ENCODE data around the gene COBLL1.
"Not testable (repeated sequence)": the region's sequence is repeated elsewhere in the genome, so short reads cannot be mapped to it uniquely, and the experiment has no call there.

Gene COBLL1

DNA sequence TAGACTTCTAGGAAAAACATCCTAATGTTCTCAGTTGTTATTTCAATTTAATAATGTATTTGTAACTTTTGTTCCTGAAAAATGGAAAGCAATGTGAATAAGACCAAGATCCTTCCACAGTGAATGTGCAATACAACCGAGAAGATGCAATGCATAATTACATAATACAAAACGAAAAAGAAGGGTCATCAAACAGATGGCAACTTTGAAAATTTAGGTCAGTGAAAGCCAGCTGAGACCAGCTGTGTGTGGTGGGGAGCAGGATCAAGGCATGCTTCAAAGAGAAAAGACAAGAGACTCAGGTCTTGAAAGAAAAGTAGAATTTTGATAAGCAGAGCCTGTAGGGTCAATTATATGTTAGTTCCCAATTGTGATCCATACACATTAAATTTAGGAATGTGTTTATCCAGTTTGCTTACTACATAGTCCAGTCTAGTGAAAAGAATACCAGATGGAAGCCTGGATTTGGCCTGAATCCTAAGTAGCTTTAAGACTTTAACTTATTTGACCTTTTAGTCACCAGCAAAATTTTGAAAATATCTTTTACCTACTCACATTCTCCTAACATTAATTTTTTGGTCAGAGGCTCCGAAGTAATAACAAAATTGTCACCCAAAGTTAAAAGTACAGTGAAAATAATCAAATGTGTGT is 93.7 kb downstream of the COBLL1 start:
- DNase-seq = no peak

DNA sequence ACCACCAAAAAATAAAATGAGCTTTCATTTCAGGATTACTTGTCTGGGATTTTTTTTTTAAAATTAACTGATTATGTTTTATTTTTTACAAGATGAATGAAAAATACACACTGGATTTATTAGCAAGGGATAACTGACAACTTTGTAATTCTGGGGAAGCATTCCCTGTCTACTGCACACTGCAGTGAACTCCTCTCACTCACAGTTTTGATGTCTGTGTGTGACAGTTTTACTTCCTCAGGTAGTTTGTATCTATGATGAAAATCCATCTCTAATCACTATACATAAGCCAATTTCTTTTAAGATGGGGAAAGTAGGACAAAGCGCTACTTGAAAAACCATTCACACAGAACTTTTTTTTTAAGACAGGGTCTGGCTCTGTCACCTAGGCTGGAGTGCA is 94.5 kb downstream of the COBLL1 start:
- DNase-seq = no peak

DNA sequence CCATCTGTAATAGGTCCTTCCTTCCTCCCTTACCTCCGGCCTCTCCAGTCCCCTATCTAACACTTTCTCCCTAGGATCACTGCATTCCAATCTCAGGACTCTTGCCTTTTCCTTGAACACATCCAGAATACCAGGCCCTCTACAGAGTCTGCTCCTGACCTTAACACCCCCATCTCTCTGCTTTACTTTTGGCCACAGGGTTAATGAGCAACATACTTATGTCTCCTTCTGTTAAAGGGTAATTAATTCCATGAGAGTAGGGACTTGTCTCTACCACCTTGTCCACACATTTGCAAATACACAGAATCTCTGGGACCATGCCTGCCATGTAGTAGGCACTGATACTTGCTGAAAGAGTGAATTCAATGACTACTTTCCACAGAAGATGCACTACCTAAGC is 94.9 kb downstream of the COBLL1 start:
- no peak for DNase-seq

DNA sequence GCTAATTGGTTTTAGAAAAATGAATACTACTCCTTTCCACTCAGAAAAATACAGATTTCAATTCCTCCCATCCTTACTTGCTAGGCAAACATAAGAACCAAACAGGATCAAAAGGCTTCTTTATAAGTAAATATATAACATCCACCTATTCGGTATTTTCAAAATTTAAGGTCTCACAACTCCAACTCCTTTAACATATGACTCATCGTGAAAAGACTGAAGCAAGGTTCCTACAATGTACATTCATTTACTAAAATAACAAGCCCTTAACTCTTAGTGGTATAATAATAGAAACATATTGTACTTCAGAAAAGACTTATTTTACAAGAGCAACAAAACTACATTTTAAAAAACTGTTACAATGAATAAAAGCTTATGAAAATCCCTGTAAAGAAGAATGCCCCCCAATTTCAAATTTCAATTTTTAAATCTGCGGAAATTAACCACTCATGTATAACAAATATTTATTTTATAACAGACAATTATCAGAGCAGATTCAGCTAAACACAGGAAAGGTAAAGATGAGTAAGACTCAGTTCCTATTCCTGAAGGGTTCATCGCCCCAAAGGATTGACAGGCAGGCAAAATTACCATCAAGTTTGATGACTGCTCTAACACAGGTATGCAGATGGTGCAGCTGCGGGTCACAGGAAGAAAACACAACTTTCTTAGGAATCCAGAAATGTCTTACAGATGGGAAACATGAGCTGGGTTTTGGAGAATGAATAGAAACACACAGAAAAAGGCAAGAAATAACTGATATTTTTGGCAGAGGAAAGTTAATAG is 96.4 kb downstream of the COBLL1 start:
- no peak for DNase-seq

DNA sequence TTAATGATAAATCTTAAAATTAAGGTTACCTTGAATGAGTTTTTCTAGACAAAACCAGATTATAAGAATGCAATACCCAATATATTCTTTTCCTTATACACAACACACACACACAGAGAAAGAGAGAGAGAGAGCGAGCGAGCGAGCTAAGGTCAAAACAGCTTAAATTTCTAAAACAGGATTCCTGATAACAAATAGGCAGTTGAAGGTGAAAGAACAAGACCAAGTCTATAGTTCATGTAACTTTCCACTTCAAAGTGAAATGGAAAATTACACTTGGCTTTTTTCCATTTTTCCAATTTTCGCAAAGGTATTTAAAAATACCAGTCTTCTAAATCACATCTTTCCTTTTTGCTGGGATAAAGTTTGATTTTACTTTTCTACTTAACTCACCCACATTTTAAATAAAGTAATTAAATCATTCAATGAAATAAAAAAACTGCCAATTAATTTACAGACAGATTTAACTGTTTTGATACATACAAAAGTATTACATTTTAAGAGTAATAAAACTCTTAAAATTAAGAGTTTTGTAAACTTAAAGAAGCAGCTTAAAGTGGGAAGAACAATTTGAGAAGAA is 98.8 kb downstream of the COBLL1 start:
- DNase-seq = no peak

DNA sequence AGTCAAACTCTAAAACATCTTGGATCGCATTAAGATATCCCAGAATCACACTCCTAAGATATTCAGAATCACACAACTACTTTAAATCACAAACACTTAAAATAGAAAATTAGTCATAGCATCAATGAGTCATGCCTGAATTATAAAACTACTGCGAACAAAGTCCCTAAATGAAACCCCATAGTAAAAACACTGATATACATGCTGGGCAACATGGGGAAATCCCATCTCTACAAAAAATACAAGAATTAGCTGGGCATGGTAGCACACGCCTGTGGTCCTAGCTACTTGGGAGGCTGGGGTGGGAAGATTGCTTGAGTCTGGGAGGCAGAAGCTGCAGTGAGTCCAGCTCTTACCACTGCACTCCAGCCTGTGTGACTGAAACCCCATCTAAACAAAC is 101.7 kb downstream of the COBLL1 start:
- no peak for DNase-seq

DNA sequence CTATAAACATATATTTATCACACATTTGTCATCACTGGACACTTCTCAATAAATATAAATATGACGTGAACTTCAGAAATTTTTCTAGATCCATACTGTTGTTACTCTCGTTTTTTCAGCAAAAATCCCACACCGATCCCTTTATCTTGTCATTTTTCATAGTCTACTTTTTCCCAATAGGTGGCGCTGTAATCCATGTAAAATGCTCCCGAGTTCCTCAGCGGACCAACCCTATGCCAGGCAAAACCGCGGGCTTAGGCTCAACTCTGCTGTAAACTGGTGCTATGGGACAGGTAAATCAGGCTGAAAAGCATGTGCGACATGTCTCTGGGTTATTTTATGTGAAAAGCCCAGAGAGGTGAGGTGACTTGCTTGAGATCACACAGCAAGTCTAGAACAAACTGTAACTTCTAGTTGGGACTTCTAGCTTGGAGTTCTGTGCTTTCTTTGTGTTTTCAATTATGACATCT is 104.0 kb downstream of the COBLL1 start:
- DNase-seq = peak; percentile 65

DNA sequence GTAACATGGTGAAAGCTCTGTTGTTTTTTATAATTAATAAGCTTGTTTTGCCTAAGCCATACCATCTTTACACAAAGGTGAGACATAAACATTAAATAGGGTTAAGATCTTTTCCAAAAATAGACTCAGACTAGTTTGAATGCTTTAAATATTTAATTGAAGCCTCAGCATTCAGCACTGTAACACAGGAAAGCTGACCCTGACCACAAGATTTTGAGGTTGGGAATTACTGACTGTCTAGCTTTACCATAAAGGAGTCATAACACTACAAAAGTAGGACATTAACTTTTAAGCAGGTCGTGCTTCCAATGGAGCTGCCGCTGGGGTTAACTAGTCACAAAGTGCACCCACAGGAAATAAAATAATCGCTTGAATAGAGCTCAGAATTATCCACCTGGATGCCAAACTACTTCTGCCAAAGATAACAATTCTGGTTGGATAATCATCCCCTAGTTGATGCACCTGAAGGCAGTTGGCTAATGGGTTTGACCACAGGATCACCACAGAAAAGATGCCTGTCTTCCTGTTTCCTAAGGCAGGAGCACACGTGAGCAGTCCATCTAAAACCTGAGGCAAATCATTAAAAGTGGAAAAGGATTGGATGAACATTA is 106.2 kb downstream of the COBLL1 start:
- no peak for DNase-seq

DNA sequence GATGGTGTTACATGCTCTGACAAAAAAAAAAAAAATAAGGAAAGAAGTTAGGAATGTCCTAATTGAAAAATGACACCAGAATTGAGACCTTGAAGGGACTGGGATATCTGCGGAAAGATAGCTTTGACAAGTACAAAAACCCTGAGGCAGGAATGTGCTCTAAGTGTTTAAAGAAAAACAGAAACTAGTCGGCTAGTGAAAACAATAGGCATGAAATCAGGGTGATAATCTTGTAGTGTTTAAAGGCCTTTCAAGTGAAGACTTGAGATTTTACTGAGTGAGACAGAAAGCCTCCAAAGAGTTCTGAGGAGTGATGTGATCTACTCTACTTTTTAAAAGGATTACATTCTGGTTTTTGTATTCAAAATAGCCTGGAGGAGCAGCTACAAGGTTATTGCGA is 107.4 kb downstream of the COBLL1 start:
- DNase-seq = no peak

DNA sequence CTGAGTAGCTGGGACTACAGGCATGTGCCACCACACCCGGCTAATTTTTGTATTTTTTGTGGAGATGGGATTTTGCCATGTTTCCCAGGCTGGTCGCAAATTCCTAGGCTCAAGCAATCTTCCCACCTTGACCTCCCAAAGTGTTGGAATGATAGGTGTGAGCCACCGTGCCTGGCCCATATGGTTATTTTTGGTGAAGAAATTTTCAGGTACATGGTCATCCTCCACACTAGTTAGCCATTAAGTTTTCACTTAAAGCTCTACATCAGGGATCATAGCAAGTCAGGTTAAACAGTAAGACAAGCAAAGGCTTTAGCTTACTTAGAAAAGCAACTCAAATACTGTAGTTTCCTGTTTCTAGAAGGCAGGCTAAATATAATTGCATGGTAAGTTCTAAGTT is 116.1 kb downstream of the COBLL1 start:
- DNase-seq = no peak

DNA sequence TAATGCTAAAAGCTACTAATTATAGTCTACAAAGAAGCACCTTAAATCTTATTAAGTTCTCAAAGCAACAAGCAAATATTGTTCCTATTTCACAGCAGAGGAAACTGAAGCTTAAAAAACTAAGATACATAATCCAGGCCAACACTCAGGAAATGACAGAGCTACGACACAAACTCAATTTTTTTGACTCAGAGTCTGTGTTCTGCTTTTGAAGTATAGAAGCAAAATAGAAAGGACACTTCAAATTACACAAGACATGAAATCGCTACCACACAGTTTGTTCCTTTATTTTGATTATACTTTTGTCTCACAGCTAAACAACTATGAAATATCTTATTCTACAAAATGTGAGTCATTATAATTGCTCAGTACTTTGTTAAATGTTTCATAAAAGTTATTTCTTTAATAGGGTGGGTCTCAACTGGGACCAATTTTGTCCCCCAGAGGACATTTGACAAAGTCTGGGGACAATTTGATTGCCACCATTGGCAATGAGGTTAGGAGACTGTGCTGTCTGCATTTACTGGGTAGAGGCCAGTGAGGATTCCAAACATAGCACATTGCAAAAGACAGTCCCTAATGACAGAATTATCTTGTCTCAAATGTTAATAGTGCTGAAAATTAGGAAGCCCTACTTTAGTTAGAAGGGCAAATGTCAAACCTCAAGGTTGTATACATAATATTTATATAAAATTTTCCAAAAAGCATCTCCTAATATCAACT is 118.8 kb downstream of the COBLL1 start:
- no peak for DNase-seq

DNA sequence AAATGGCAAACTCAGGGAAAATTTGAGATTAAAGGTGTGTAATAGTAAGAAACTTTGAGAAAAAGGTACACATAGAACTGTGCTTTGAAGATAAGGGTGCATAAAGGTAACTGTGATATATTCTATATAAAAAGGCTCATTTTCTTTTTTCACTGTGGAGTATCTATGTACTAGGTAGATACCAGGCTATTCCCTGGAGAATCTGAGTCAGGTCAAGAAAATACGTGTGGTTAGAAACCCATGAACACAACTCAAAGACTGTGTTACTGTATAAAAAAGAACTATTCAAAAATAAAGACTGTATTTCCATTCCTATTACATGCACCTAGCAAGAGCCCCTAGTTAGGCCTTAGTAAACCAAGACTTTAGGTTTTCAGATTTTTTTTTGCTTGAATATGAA is 120.2 kb downstream of the COBLL1 start:
- no peak for DNase-seq

DNA sequence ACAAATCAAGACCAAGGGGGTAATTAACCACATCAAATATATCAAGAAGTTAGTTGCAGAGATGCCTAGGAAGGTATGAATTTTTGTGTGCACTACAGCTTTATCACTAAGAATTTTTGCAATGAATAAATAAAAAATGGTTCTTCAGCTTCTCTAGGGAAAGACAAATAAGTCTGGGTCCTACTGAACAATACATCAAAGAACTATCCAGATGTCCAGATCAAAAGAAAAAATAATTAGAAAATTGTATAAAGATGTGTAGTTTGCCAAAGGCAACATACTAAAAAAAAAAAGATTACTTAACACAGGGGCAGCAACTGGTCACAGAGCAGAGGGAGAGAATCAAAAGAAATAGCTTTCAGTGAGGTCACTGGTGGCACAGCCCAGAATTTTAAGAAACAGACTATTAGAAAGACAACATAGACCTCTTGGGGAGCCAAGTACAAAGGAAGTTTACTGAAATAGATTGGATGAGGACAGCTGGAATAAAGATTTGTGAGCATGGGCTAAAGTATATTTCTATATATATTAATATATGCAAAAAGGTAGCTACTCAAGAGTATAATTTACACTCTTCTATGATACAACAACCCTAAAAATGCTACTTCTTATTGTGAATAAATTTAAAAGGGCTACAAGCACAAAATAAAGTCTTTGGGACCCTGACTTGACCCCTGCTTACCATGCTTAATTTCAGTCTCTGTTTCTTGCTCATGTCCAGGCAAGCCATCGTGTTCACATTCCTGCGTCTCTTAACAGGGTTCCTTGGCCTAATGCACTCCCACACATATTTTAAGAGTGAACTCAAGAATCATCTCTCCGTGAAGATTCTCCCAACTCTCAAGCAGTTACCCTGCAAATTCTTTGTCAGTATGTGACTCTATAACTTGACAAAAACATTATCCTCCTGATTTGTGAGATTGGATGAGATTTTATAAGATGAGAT is 121.4 kb downstream of the COBLL1 start:
- DNase-seq = no peak

DNA sequence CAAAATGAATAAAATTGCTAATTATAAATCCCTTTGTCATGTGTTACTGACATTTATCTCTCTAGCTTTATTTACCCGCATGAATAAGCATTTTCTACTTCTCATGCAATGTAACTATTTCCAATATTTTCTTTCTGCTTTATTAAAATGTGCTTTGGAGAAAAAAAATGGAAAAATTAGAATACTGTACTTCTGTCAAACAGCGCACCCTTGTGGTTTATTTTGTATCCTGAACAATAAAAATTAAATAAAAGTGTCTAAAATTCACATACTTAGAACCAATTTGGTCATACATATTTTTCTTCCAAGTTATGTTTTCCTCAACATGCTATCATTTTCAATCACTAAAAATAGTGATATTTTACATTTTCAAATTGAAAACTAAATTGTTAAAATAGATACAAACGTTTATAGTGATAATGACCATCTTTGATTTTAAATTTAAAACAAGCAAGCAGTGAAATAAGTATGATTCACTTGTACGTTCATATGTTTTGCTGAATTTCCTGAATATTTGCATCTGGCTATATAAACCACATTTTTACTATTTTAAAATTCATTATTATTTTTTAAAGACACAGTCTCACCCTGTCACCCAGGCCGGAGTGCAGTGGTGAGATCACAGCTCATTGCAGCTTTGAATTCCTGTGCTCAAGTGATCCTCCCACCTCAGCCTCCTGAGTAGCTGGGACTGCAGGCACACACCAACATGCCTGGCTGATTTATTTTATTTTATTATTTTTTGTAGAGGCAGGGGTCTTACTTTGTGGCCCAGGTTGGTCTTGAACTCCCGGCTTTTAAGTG is 124.4 kb downstream of the COBLL1 start:
- no peak for DNase-seq

DNA sequence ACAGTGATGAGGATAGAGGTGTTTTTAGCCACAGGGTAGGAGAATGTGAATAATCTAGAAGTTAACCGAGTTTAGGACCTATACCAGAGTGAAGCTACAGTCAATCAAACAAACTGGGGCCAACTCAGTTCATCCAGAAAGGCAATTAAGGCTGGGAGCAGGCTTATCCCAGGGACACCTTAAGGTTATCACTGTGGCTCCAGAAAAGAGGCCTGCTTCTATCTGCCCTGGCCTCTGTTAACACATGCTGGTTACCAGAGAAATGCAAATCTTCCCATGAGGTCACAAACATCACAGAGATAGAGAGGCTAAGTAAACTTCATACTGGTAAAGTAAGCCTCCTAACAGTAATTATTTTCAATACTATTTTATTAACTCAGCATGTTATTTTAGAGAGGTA is 127.2 kb downstream of the COBLL1 start:
- DNase-seq = no peak

DNA sequence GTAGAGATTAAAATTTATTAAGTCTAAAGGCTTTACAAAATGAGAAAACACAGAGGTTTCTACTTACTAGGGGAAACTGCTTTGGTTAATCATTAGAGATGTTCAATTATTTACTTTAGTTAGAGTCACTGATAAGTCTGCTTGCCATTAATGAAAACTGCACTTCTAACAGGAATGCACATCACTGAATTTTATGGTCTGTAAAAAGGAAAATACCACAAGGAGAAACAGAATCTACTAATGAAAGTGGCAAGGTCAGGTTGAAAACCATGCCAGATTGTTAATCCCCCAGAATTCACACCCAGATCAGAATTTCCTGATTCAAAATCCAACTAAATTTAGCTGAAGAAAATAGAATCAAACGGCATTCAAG is 129.9 kb downstream of the COBLL1 start:
- no peak for DNase-seq

DNA sequence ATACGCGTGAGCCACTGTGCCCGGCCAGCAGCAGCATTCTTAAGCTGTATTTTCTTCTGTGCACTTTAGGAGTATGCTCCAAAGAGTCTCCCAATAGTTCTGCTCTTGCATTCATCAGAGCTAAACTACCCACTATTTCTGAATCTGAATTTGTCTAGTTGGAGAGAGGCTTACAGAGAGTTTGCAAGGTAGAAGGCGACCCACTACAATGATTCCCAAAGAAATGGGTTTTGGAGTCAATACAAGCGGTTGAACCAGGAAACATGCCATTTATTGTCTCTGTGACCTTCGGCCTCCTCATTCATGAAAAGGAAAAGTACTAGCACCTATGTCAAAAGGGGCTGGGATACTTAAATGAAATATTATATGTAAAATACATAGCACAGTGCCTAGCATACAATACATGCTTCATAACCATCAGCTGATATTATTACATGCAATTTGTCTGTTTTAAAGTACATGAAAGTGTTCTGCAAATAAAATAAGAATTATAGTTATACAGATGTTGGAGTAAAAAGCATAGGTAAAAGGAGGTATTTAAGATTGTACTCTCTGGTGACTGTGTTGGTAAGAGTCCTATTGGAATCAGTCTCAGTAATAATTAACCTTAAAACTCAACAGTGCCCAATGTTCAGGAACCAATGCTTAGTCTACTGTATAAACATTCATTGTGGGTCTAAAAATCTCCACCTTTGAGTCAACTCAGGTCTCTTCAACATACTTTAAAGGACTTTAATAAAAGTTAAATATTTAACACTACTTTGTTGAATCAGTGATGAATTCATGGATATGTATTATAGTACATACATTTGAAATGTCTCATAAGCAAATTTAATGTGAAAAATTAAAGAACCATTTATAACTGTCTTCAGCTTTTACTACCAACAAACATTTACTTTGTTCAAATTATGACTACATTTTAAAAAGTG is 130.5 kb downstream of the COBLL1 start:
- DNase-seq = no peak

DNA sequence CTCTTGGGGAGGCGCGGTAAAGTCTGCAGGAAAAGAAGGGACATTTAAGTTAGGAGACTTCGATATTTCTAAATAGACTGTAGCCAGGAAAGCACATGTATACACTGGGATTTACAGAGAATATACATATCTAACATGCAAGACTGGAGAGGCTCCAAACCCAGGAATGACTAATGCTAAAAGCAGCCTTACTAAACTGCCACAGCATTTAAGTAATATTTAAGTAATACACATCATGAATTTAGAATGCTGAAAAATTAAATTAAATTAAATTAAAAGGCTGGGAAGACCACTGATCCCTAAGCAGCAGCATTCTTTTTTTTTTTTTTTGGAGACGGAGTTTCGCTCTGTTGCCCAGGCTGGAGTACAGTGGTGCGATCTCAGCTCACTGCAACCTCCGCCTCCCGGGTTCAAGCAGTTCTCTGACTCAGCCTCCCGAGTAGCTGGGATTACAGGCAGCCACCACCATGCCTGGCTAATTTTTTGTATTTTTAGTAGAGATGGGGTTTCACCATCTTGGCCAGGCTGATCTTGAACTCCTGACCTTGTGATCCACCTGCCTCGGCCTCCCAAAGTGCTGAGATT is 131.3 kb downstream of the COBLL1 start:
- DNase-seq = not testable (repeated sequence)

DNA sequence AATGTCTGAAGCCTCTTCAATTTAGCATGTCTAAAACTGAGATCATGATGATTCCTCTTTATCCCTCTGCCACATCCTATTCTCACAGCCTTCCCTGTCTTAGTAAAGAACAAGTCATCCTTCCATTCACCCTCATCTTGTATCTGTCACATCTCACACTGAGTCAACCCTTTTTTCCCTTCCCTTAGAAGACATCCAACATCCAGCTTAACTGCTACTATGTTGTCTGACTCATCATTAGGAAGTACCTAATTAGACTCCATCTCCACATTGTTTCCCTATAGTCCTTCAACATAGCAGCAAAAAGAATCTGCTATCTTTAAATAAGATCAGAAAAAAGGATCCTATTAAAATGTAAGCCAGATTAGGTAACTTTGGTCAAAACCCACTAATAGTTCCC is 135.1 kb downstream of the COBLL1 start:
- no peak for DNase-seq

Measured in right forelimb (tissue), 1 donor.